ENCODE data around the gene PSMD13.

PSMD13 gene

DNA sequence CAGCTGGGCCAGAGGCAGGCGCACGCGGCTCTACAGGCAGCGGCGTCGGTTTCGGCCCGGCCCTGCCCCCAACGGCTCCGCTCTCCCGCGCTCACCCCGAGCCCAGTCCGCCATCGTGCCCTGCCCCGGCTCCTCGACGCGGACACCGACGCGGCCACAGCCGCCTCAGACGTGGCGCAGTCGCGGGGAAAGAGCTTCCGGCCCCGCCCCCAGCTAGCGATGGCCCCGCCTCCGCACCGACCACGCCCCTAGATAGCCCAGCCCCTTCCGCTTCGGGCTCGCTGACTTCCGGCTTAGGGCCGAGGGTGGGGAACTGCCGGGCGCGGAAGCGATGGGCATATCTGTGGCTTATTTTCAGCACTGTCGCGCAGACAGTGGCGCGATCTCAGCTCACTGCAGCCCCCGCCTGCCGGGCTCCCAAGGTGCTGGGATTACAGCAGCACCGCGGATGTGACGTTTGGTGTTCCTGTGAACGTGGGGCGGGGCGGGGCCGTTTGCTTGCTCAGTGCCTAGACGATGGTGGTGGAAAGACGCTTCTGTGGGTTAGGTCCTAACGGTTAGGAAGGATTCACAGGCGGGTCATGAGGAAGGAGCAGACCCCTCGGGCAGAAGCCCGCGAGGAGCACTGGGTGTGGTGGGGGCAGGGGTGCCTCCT, 29.4 kb upstream of the PSMD13 start, which contains the start of the genes BET1L and RIC8A:
TSS of gene BET1L (minus strand) at position 192 of the 655 bp plus-strand sequence. CDS start at position 114, 78 bp downstream.
TSS of gene RIC8A (plus strand) at position 501 of the 655 bp plus-strand sequence. CDS start 1,147 bp downstream, outside the sequence.
- TF ChIP-seq, protein P1, sequence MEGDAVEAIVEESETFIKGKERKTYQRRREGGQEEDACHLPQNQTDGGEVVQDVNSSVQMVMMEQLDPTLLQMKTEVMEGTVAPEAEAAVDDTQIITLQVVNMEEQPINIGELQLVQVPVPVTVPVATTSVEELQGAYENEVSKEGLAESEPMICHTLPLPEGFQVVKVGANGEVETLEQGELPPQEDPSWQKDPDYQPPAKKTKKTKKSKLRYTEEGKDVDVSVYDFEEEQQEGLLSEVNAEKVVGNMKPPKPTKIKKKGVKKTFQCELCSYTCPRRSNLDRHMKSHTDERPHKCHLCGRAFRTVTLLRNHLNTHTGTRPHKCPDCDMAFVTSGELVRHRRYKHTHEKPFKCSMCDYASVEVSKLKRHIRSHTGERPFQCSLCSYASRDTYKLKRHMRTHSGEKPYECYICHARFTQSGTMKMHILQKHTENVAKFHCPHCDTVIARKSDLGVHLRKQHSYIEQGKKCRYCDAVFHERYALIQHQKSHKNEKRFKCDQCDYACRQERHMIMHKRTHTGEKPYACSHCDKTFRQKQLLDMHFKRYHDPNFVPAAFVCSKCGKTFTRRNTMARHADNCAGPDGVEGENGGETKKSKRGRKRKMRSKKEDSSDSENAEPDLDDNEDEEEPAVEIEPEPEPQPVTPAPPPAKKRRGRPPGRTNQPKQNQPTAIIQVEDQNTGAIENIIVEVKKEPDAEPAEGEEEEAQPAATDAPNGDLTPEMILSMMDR (IDR thresholded peaks at IDR 0.05; ENCODE audit: extremely low read depth, missing control alignments): no peak
- peak; percentile 99 for DNase-seq (ENCODE audit: low spot score)

DNA sequence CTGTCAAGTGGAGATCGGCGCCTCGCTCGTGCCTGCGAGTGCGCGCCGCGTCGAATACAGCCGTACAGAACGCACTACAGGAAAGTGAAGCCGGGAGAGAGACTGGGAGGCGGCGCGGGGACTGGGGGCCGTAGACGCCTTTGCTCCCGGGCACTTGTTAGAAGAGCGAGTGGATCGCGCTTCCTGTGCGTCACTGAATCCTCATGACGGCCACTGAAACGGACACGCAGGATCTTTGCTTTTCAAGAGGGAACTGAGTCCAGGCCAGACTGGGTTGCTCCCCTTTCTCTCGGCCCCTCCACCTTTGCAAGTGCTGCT, 29.0 kb upstream of the PSMD13 start:
- DNase-seq (ENCODE audit: low spot score): peak; percentile 54

DNA sequence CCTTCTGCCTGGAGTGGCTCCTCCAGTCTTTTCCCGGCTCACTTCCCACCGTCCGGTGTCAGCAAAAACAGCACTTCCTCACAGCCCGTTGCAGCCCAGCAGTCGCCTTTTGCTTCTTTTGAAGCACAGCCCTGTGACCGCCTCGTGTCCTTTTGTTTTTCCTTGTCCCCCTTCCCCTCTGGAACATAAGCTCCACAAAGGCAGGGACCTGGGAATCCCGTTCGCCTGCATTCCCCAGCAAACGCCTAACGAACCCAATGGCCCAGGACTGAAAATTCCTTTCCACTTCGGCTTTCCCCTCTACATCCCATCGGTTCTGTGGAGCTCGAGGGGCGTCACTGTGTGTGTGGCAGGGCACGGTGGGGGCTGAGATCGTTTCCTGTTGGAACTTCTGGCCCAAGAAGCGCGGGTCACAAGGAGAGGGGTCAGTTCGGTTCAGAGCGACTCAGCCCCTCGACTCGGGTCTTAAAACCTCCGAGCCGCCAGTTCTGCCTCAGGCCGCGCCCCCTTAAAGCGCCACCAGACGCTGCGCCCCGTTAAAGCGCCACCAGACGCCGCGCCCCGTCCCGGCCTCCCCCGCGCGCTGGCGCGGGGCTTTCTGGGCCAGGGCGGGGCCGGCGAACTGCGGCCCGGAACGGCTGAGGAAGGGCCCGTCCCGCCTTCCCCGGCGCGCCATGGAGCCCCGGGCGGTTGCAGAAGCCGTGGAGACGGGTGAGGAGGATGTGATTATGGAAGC, 28.4 kb upstream of the PSMD13 start:
- peak; percentile 97 for DNase-seq (ENCODE audit: low spot score)
- TF ChIP-seq, protein P1 (IDR thresholded peaks at IDR 0.05; ENCODE audit: extremely low read depth, missing control alignments): no peak

More for the DNA sequence above, 29.0 kb upstream of the PSMD13 start:
- TF ChIP-seq, protein P1 (IDR thresholded peaks at IDR 0.05; ENCODE audit: extremely low read depth, missing control alignments): no peak

DNA sequence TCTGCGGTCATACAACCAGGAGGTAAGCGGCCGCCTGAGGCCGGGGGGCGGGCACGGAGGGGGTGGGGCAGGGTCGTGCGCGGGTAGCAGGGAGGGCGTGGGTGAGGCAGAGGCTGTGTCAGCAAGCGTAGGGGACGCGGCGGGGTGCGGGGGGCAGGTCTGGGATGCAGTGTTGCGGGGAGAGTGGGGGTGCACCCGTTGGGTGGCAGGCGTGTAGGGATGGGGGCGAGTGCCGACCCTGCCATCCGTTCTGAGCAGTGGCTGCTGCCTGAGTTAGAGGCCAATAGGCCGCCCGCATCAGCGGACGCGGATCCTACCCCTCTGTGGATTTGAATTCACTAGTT, 27.9 kb upstream of the PSMD13 start:
- no peak for DNase-seq (ENCODE audit: low spot score)
- TF ChIP-seq, protein P1 (IDR thresholded peaks at IDR 0.05; ENCODE audit: extremely low read depth, missing control alignments): no peak

DNA sequence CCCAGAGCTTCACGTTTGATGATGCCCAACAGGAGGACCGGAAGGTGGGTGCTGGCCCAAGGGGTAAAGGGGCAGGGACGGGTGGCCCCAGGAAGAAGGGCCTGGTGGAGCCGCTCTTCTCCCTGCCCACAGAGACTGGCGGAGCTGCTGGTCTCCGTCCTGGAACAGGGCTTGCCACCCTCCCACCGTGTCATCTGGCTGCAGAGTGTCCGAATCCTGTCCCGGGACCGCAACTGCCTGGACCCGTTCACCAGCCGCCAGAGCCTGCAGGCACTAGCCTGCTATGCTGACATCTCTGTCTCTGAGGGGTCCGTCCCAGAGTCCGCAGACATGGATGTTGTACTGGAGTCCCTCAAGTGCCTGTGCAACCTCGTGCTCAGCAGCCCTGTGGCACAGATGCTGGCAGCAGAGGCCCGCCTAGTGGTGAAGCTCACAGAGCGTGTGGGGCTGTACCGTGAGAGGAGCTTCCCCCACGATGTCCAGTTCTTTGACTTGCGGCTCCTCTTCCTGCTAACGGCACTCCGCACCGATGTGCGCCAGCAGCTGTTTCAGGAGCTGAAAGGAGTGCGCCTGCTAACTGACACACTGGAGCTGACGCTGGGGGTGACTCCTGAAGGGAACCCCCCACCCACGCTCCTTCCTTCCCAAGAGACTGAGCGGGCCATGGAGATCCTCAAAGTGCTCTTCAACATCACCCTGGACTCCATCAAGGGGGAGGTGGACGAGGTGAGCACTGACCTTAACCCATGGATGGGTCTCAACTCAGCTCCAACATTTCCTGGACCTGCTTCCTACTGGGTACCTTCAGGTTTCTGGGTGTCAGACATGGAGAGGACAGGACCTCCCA, 27.3 kb upstream of the PSMD13 start:
- TF ChIP-seq, protein P1 (IDR thresholded peaks at IDR 0.05; ENCODE audit: extremely low read depth, missing control alignments): no peak
- no peak for DNase-seq (ENCODE audit: low spot score)

DNA sequence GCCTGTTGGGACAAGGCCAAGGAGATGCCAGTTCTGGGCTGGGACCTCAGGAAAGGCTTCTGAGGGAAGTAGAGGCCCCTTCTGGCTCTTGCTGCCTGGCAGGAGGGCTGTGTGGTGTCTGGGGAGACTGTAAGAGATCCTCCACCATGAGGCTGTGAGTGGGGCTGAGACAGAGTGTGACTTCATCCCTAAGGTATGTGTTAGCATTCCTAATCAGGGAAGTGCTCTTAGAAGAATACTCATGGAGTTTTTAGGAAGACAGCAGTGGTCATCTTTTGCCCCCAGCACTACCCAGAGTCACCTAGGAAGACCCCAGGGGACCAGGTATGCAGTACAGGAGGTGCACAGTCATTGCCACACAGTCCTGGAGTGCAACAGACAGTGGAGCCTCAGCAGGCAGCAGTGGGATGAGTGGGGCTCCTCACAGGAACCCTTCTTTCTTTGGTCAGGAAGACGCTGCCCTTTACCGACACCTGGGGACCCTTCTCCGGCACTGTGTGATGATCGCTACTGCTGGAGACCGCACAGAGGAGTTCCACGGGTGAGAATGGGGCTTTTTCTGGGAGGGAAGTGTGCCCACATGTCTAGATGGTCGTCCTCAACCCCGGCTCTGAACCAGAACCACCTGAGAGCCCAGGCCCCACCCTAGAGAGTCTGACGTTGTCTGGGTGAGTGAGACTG, 26.5 kb upstream of the PSMD13 start:
- no peak for DNase-seq (ENCODE audit: low spot score)
- TF ChIP-seq, protein P1 (IDR thresholded peaks at IDR 0.05; ENCODE audit: extremely low read depth, missing control alignments): no peak

All from GM20000 (cell line).